ENCODE results near the gene OR2V1.
"Not testable (repeated sequence)": the region's sequence is repeated elsewhere in the genome, so short reads cannot be mapped to it uniquely, and the experiment has no call there.

OR2V1 gene, protein sequence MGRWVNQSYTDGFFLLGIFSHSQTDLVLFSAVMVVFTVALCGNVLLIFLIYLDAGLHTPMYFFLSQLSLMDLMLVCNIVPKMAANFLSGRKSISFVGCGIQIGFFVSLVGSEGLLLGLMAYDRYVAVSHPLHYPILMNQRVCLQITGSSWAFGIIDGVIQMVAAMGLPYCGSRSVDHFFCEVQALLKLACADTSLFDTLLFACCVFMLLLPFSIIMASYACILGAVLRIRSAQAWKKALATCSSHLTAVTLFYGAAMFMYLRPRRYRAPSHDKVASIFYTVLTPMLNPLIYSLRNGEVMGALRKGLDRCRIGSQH

DNA sequence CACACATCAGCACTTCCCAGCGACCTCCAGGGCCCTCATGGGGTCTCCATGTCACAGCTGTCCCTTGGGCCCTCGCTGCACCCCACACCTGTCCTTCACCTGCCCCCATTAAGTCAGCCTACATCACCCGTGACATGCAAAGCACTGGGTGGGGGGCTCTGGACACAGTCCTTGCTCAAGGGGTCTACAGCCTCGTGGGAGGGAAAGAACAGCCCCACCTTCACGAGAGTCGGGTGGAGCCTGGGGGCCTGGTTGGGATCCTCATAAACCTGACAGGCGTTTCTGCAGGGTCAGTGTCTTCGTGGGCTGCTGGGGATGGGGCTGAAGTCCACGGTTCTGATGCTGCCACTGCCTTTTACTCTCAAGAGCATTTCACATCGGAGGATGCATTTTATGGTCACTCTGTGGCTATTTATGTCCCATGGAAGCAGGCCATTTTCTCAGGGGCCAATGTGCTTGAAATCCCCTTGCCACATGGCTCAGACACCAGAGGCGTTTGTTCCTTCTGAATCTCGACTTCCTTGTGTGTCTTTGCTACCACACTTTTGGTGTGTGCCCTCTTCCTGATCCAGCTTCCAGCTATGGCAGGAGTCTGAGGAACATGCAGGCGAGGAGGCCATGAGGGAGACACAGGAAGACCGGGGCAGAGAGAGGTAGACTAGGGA, at the start of gene OR2V1:
OR2V1 (minus strand) TSS at position 338 of the 665 bp plus-strand sequence. CDS start 5,865 bp downstream, outside the sequence.
- no peak for DNase-seq

DNA sequence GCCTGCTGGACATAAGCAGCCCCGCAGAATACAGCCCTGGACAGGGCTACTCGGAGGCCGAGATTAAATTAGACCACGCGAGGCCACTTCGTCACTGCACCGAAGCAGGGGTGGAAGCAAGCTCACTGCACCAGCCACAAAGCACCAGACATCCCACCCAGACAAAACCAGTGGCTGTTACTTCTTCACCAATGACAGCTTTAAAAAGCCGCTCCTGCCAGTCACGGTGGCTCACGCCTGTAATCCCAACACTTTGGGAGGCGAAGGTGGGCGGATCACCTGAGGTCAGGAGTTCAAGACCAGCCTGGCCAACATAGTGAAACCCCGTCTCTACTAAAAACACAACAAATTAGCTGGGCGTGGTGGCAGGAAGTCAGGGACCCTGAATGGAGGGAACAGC, 46.6 kb upstream of the OR2V1 start:
- DNase-seq = not testable (repeated sequence)

DNA sequence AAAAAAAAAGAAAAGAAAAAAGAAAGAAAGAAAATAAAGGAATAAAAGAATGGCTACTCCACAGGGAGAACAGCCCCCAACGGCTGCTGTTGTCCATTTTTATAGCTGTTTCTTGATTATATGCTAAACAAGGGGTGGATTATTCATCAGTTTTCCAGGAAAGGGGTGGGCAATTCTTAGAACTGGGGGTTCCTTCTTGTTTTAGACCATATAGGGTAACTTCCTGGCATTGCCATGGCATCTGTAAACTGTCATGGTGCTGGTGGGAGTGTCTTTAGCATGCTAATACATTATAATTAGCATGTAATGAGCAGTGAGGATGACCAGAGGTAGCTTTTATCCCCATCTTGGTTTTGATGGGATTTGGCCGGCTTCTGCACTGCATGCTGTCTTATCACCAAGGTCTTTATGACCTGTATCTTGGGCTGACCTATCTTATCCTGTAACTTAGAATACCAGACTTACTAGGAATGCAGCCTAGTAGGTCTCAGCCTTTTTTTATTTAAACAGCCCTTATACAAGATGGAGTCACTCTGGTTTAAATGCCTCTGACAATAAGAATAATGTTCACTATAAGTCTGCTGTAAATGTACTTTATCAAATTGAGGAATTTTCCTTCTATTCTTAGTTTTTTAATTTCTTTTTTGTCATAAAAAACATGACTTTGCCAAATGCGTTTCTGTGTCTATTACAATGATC, 45.4 kb upstream of the OR2V1 start:
- no peak for DNase-seq

DNA sequence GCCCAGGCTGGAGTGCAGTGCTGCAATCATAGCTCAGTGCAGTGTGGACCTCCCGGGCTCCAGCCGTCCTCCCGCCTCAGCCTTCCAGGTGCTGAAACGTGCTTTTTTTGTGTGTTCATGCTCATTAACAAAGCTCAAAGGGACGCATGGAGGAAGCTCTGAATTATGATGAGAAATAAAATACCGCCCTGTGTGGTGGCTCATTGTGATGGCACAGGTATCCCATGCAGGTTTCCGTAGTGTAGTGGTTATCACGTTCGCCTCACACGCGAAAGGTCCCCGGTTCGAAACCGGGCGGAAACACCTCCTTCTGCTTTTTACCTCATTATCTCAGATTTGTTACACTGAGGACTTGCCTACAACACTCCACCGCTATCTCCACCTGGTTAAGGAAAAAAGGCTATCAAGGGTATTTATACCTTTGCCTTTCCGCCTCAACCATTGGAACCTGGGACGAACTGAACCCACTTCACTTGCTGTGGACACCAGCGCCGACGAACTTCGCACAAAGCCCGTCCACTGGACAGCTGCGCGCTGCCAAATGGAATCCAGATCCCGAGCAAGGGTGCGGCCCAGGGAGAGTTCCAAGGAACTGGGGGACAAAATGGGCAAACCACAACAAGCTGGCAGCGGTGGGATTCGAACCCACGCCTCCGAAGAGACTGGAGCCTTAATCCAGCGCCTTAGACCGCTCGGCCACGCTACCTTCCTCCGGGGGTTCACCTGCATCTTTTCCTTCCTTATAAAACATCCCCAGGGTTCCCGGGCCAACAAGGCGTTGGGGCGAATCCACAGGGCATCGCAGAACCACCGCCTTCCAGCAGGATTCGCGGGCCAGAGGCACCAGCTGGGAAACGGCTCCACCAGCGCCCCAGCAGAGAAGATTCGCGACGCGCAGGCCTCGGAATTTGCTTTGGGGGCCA, 42.7 kb upstream of the OR2V1 start:
- DNase-seq = no peak

DNA sequence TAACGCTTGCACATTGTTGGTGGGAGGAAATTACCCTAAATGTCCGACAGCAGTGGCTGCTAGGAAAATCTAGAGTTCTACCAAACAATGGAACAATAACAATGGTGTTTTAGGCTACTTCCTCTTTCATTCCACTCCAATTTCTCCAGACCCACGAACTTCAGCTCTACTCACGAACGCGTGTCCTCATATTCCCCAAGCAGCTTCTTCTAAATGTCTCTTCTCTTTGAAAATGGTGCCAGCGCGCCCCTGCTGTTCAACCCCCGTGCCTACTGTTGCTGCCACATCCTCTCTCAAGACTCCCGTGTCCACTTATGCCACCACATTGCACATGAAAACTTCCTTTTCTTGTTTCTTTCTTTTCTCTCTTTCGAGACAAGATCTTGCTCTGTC, 42.1 kb upstream of the OR2V1 start:
- DNase-seq = no peak

DNA sequence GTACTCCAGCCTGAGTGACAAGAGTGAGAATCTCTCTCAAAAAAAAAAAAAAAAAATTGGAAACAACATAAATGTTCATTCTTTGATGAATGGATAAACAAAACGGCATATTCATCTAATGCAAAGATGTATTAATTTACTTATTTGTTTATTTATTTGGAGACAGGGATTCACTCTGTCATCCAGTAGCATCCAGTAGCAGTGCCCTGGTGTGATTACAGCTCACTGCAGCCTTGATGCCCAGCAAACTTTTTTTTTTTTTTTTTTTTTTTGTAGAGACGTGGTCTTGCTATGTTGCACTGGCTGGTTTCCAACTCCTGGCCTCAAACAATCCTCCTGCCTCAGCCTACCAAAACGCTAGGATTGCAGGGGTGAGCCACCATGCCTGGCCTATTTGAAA, 40.8 kb upstream of the OR2V1 start:
- no peak for DNase-seq

DNA sequence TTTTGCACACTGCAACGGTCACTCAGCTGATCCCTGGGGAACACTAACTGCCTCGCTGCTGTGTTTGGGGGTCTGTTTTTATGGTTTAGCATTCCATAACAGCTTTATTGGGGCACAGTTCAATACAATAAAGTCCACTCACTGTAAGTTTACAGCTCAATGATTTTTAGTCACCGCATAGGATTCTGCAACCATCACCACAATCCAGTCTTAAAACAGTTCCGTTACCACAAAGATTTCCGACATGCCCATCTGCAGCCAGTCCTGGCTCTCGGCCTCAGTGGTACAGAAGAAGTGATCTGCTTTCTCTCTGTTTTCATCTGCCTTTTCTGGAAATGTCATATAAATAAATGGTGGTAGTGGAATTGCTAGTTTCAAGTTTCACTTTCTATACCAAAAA, 40.0 kb upstream of the OR2V1 start:
- DNase-seq = no peak

DNA sequence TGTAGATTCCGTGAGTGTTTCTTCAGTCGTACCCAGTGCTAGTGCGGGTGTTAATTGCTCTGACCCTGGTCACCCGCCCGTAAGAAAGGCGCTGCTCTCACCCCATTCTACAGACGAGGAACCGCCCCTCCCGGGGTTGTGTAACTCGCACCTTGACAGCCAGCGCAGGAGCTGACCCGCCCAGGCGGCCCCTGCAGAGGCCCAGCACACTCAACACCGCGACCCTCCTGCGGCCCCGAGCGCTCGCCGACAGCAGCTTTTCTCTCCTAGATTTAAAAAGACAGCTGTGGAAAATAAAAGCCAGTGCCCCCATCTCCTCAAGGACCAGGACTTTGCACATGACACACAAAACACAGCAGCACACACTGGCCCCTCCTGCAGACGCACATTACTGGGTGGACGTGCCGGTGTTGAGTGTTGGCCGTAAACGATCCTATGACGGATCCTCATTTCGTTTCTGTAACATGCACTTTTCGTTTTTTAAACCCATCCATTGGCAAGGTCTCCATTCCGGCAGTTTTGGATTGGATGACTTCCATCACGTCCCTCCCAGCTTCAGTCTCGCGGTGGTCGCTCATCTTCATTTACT, 39.4 kb upstream of the OR2V1 start:
- no peak for DNase-seq

DNA sequence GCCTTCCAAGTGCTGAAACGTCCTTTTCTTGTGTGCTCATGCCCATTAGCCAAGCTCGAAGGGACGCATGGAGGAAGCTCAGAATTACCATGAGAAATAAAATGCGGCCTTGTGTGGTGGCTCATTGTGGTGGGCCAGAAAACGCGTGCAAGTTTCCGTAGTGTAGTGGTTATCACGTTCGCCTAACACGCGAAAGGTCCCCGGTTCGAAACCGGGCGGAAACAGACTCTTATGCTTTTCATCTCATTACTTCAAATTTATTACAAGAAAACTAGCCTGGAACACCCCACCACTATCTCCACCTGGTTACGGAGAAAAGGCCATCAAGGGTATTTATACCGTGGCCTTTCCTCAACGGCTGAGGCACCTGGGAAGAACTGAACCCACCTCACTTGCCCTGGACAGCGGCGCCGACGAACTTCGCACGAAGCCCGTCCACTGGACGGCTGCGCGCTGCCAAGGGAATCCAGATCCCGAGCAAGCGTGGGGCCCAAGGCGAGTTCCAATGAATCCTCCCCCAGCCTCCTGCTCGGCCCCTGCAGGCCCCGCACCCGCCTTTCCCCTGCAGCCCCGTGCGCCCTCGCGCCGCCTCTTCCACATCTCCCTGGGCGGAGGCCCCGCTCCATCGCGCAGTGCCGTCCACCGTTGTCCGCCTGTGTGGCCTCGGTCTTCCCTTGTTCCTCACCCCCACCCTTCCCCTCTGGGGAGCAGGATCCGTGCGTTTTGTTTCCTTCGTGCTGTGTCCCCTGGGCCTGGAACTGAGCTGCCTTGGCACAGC, 38.7 kb upstream of the OR2V1 start:
- peak; percentile 62 for DNase-seq

DNA sequence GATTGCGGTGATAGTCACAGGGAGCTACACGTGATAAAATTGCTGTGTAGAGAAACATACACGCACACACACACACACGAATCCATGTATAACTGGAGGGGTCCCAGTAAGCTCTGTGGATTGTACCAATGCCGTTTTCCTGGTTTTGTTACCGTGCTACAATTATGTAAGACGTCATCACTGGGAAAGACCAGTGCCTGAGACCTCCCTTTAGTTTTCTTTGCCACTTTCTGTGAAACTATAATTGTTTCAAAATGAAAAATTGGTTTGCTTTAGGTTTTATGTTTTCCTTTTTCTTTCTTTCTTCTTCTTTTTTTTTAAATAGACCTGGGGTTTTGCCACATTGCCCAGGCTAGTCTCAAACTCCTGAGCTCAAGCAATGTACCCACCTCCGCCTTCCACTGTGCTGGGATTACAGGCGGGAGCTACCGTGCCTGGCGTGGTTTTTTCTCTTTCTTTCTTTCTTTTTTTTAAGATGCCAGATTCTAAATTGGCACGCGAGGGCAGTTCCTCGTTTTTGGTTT, 37.7 kb upstream of the OR2V1 start:
- no peak for DNase-seq

DNA sequence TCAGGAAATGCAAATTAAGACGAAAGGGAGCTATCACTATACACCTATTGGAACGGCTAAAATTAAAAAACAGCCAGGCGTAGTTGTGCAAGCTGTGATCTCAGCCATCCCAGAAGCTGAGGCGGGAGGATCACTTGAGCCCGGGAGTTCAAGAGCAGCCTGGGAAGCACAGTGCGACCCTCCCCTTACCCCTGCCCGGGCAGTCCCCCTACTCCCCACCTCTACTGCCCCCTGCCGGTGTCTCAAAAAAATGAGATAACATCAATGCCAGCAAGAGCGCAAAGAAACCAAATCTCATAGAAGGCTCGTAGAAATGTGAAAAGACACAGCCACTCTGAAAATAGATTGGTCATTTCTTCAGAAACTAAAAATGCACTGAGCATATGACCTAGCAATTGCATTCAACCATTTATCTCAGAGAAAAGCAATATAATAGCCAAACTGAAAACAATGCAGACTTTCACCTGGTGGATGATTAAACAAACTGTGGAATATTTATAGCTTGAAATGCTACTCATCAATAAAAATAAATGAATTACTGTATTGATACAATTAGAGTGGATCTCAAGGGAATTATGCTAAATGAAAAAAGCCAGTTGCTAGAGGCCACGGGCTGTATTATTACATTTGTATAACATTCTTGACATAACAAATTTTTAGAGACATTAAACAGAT, 37.0 kb upstream of the OR2V1 start:
- no peak for DNase-seq

DNA sequence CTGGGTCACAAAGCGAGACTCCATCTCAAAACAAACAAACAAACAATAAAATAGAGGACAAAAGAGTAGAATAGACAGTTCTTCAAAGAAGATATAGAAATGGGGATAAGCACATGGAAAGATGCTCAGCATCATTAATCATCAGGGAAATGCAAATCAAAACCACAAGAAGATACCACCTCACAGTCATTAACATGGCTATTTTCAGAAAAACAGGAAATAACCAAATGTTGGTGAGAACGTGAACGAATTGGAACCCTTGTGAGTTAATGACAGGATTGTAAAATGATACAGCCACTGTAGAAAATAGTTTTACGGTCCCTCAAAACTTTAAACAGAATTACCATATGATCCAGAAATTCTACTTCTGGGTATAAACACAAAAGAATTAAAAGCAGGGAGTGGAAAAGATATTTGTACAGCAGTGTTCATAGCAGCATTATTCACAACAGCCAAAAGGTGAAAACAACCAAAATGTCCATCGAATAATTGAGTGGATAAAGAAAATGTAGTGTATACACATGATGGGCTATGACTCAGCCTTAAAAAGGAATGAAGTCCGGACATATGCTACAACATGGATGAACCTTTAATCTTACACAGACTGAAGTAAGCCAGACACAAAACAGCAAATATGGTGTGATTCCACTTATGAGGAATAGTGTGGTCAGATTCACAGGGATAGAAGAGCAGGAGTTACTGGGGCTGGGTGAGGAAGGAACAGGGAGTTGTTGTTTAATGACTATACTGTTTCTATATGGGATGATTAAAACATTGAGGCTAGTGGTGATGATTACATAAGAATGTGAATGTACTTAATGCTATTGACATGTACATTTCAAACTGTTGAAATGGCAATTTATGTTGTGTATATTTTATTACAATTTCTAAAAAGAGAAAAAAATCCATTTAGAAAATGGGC, 36.1 kb upstream of the OR2V1 start:
- no peak for DNase-seq

DNA sequence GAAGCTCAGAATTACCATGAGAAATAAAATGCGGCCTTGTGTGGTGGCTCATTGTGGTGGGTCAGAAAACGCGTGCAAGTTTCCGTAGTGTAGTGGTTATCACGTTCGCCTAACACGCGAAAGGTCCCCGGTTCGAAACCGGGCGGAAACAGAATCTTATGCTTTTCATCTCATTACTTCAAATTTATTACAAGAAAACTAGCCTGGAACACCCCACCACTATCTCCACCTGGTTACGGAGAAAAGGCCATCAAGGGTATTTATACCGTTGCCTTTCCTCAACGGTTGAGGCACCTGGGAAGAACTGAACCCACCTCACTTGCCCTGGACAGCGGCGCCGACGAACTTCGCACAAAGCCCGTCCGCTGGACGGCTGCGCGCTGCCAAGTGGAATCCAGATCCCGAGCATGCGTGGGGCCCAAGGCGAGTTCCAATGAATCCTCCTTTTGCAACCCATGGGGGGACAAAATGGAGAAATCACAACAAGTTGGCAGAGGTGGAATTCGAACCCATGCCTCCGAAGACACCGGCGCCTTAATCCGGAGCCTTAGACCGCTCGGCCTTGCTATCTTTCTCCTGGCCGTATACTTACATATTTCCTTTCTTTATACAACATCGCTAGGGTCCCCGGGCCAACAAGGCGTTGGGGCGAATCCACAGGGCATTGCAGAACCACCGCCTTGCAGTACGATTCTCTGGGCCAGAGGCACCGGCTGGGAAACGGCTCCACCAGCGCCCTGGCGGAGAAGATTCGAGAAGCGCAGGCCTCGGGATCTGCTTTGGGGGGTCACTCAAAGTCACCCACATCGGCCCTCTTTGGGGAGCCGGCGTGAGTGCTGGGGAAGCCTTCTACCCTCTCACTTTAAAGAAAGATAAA, 33.3 kb upstream of the OR2V1 start:
- DNase-seq = no peak

DNA sequence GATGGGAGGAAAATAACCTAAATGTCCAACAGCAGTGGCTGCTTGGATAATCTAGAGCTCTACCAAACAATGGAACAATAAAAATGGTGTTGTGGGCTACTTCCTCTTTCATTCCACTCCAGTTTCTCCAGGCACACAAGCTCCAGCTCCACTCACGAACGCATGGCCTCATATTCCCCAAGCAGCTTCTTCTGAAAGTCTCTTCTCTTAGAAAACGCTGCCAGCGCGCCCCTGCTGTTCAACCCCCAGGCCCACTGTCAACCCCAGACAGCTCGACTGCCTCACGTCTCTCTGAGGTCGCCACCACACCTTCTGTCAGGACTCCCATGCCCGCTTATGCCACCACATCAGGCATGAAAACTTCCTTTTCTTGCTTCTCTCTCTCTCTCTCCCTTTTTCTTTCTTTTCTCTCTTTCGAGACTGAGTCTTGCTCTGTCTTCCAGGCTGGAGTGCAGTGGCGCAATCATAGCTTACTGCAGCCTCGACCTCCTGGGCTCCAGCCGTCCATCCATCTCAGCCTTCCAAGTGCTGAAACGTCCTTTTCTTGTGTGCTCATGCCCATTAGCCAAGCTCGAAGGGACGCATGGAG, 32.6 kb upstream of the OR2V1 start:
- no peak for DNase-seq

DNA sequence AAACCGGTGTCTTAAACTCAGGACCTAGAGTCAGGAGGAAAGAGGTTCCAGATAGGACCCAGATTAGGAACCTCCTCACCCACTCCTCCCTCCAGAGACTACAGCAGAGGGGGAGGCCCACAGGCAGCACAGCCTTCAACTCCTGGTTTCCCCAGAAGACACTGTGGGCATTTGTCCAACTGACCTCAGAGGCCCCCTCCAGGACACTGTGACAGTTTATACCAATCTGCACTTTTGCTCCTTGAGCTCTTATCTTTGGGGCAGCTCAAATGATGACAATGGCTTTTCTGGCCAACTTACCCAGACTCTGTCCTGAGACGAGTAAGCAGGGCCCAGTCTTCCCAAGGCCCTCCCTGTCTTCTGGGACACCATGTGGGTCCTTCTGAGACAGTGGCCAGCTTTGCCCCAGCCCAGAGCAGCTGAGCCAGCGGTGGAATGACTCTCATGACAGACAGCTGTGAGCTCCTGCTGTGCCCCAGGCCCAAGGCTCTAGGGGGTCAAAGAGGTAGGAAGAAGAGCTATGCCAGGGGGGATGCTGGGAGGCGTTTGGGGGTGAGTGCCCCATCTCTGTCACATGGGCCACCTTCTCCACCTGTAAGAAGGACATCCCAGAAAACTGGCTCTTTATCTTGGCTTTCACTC, 30.7 kb upstream of the OR2V1 start:
- DNase-seq = no peak

DNA sequence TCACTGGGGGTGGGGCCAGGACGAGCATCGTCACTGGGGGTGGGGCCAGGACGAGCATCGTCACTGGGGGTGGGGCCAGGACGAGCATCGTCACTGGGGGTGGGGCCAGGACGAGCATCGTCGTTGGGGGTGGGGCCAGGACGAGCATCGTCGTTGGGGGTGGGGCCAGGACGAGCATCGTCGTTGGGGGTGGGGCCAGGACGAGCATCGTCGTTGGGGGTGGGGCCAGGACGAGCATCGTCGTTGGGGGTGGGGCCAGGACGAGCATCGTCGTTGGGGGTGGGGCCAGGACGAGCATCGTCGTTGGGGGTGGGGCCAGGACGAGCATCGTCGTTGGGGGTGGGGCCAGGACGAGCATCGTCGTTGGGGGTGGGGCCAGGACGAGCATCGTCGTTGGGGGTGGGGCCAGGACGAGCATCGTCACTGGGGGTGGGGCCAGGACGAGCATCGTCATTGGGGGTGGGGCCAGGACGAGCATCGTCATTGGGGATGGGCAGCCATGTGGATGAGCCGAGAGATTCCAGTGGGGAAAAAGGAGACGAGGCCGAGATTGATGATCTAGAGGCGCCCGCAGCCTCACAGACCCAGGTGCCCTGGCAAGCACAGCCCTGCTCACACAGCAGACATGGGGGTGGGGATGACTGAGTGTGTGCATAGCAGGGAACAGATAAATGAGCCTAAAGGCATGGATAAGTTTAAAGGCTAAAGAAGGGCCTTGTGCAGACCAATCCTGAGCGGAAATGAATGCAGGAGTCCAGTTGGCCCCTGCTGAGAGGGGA, 30.0 kb upstream of the OR2V1 start:
- peak; percentile 47 for DNase-seq
